ENCODE measurements around the gene MAP4K3. TPM values are rescaled to one million over a fixed set of nuclear protein-coding genes. Genes with fewer than 3 reads are reported as not detected.

MAP4K3 gene
- total RNA-seq, 3 donors from 2014 or later, result 56.2 to 101 (median 69.8) TPM

GRCh38 chr2:39266139-39266805, 170.8 kb downstream of the MAP4K3 start:
- H3K27ac ChIP-seq, result no peak overlapping the region
- no peaks in the 10 kb centered on the region for H3K9me3 ChIP-seq
- H3K4me3 ChIP-seq, result no peak overlapping the region
- H3K36me3 ChIP-seq, result no peaks in the 10 kb centered on the region
- no peak for TF ChIP-seq CTCF (IDR thresholded peaks at IDR 0.05)
- TF ChIP-seq POLR2AphosphoS5 (IDR thresholded peaks at IDR 0.05), result no peak
- no peak for TF ChIP-seq POLR2A (IDR thresholded peaks at IDR 0.05)
- no peak for DNase-seq (ENCODE audit: low spot score in 2 of 2)
- intact Hi-C loops (cut with DNase I; ENCODE audit: low total_unique reads), result no loop called here
- H3K4me1 ChIP-seq, result no peaks in the 10 kb centered on the region
- H3K27me3 ChIP-seq, result no peaks in the 10 kb centered on the region

GRCh38 chr2:39265315-39265714, 171.8 kb downstream of the MAP4K3 start:
- Histone ChIP-seq H3K9me3 (no peaks in the 10 kb centered on the region), H3K27ac (no peak overlapping the region), H3K4me1 (no peaks in the 10 kb centered on the region), H3K27me3 (no peaks in the 10 kb centered on the region), H3K4me3 (no peak overlapping the region), H3K36me3 (no peaks in the 10 kb centered on the region)
- DNase-seq (ENCODE audit: low spot score in 2 of 2), result no peak
- intact Hi-C loops (cut with DNase I; ENCODE audit: low total_unique reads), result no loop called here
- no peak for TF ChIP-seq CTCF (IDR thresholded peaks at IDR 0.05)
- no peak for TF ChIP-seq POLR2AphosphoS5 (IDR thresholded peaks at IDR 0.05)
- TF ChIP-seq POLR2A (IDR thresholded peaks at IDR 0.05), result no peak

GRCh38 chr2:39264733-39265132, 172.4 kb downstream of the MAP4K3 start:
- intact Hi-C loops (cut with DNase I; ENCODE audit: low total_unique reads), result no loop called here
- H3K4me3 ChIP-seq, result no peak overlapping the region
- no peaks in the 10 kb centered on the region for H3K36me3 ChIP-seq
- H3K27ac ChIP-seq, result no peak overlapping the region
- TF ChIP-seq POLR2A (IDR thresholded peaks at IDR 0.05) (no peak), POLR2AphosphoS5 (IDR thresholded peaks at IDR 0.05) (no peak), CTCF (IDR thresholded peaks at IDR 0.05) (no peak)
- H3K27me3 ChIP-seq, result no peaks in the 10 kb centered on the region
- DNase-seq (ENCODE audit: low spot score in 2 of 2), result no peak
- H3K4me1 ChIP-seq, result no peaks in the 10 kb centered on the region
- no peaks in the 10 kb centered on the region for H3K9me3 ChIP-seq

- no peak overlapping the region for H3K4me3 ChIP-seq
- no peak overlapping the region for H3K27ac ChIP-seq
- H3K36me3 ChIP-seq, result no peaks in the 10 kb centered on the region
Measured at GRCh38 chr2:39260087-39260486, 177.0 kb downstream of the MAP4K3 start.

More at GRCh38 chr2:39260087-39260486, 177.0 kb downstream of the MAP4K3 start:
- no peaks in the 10 kb centered on the region for H3K4me1 ChIP-seq
- intact Hi-C loops (cut with DNase I; ENCODE audit: low total_unique reads), result no loop called here
- TF ChIP-seq POLR2A (IDR thresholded peaks at IDR 0.05) (no peak), CTCF (IDR thresholded peaks at IDR 0.05) (no peak), POLR2AphosphoS5 (IDR thresholded peaks at IDR 0.05) (no peak)
- H3K9me3 ChIP-seq, result no peaks in the 10 kb centered on the region
- H3K27me3 ChIP-seq, result no peaks in the 10 kb centered on the region
- DNase-seq (ENCODE audit: low spot score in 2 of 2), result no peak

All from breast epithelium (tissue), 4 donors.